Central memory CD8-positive, alpha-beta T cell (primary cell): ENCODE measurements around the gene CPEB1.

Source experiments
- ATAC-seq: fragments of 150-1000 bp; cut with Tn5 transposase; replicated peaks from 2 replicates; pipeline ENCODE4 v1.10.0; 2022; ENCODE audit warnings: mild to moderate bottlenecking, moderate FRiP score, moderate number of reproducible peaks; ENCODE audit not compliant: poor library complexity, severe bottlenecking; ENCODE audit errors: extremely low read depth
- DNase-seq, 2 donors: peaks; one replicate each; pipeline ENCODE4 v3.0.0; 2021; ENCODE audit warnings: low spot score in 2 of 2
- H3K27ac Mint-ChIP-seq: one replicate; pipeline ENCODE4 v1.8.0; 2022; ENCODE audit warnings: low read depth, mild to moderate bottlenecking, moderate library complexity, mixed read lengths
- H3K27me3 Mint-ChIP-seq: one replicate; pipeline ENCODE4 v1.8.0; 2022; ENCODE audit warnings: mixed read lengths
- H3K36me3 Mint-ChIP-seq: one replicate; pipeline ENCODE4 v1.8.0; 2022; ENCODE audit warnings: mild to moderate bottlenecking, moderate library complexity, mixed read lengths; ENCODE audit not compliant: insufficient read depth
- H3K4me1 Mint-ChIP-seq: one replicate; pipeline ENCODE4 v1.8.0; 2022; ENCODE audit warnings: mixed read lengths
- H3K4me3 Mint-ChIP-seq: one replicate; pipeline ENCODE4 v1.8.0; 2022; ENCODE audit warnings: mild to moderate bottlenecking, moderate library complexity, mixed read lengths
- H3K9me3 Mint-ChIP-seq: one replicate; pipeline ENCODE4 v1.8.0; 2022; ENCODE audit warnings: mixed read lengths

Gene CPEB1

GRCh38 chr15:82663186-82663600 is 16.0 kb upstream of the CPEB1 start:
- H3K36me3 Mint-ChIP-seq, result peaks cover 2% of the 10 kb centered on the region
- no peak for ATAC-seq
- no peak overlapping the region for H3K27ac Mint-ChIP-seq
- H3K4me1 Mint-ChIP-seq, result no peaks in the 10 kb centered on the region
- H3K9me3 Mint-ChIP-seq, result no peaks in the 10 kb centered on the region
- peaks cover 90% of the 10 kb centered on the region for H3K27me3 Mint-ChIP-seq
- H3K4me3 Mint-ChIP-seq, result no peak overlapping the region
- DNase-seq, result no peak

DNA sequence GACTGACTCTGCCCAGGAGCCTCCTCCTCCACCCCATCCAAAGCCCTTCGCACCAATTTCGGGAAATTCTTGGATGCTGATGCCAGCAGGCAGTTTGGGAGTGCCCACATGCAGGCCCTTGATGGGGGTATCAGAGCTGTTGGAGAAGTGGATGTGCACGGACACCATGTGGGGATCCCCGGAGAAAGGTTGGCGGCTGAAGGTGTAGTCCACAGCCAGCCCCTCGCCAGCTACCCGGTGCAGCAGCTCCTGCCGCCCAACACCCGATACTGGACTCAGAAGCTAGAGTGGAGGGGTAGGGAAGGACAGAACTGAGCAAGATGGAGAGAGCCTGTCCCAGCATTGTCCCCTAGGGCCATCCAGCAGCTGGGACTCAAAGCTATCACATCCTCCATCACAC is 15.5 kb upstream of the CPEB1 start:
- ATAC-seq (no peak), DNase-seq (no peak)
- Mint-ChIP-seq H3K9me3 (no peaks in the 10 kb centered on the region), H3K27ac (no peak overlapping the region), H3K27me3 (peaks cover 84% of the 10 kb centered on the region), H3K4me1 (no peaks in the 10 kb centered on the region), H3K36me3 (peaks cover 2% of the 10 kb centered on the region), H3K4me3 (no peak overlapping the region)

DNA sequence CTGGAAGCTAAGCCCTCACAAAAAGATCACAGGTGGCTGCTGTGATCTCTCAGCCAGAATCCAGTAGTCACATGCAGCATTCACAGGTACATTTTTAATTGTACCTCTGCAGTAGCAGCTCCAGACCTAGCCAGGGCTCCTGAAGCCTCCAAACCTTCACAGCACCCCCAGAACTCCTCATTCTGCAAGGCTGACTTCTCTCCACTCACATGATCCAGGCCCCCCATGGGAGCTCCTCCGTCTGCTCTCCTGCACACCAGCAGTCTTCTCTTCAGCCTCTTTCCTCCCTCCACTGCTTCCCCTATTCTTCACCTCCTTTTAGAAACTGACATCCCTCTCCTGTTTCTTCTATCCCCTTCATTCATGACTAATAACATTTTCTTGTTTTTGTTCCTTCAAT is 13.2 kb upstream of the CPEB1 start:
- peaks cover 2% of the 10 kb centered on the region for H3K36me3 Mint-ChIP-seq
- H3K9me3 Mint-ChIP-seq, result no peaks in the 10 kb centered on the region
- no peaks in the 10 kb centered on the region for H3K4me1 Mint-ChIP-seq
- DNase-seq, result no peak
- H3K27ac Mint-ChIP-seq, result no peak overlapping the region
- H3K27me3 Mint-ChIP-seq, result peaks cover 82% of the 10 kb centered on the region
- ATAC-seq, result no peak
- no peak overlapping the region for H3K4me3 Mint-ChIP-seq

- Mint-ChIP-seq H3K4me1 (no peaks in the 10 kb centered on the region), H3K27ac (no peak overlapping the region), H3K36me3 (no peaks in the 10 kb centered on the region), H3K4me3 (no peak overlapping the region), H3K9me3 (no peaks in the 10 kb centered on the region), H3K27me3 (peaks cover 83% of the 10 kb centered on the region)
- no peak for ATAC-seq
- no peak for DNase-seq
Measured at GRCh38 chr15:82656641-82657266, 9.6 kb upstream of the CPEB1 start.

DNA sequence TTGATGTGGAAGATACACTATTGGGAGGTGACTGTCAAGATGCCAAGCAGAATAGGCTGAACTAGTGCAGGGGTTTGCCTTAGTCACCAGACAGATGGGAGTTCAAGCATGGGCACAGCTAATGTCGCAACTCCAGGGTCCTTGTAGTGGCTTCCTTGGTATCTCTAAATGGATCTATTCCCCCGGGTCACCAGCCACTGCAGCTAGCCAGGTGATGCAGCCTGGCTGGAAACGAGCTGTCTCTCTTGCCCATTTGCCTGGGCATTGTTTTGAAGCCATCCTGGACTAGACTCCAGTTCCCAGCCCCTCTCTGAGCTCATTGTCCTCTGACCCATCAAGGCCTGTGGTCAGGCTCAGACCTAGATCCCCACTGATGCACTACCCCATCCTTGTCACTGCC is 8.4 kb upstream of the CPEB1 start:
- Mint-ChIP-seq H3K4me1 (no peaks in the 10 kb centered on the region), H3K4me3 (no peak overlapping the region), H3K27me3 (peaks cover 85% of the 10 kb centered on the region), H3K27ac (no peak overlapping the region), H3K9me3 (no peaks in the 10 kb centered on the region), H3K36me3 (no peaks in the 10 kb centered on the region)
- ATAC-seq (no peak), DNase-seq (no peak)

GRCh38 chr15:82653483-82654168 is 6.5 kb upstream of the CPEB1 start:
- Mint-ChIP-seq H3K9me3 (no peaks in the 10 kb centered on the region), H3K27ac (no peak overlapping the region), H3K4me1 (no peaks in the 10 kb centered on the region), H3K36me3 (no peaks in the 10 kb centered on the region), H3K4me3 (no peak overlapping the region), H3K27me3 (peaks cover 84% of the 10 kb centered on the region)
- ATAC-seq, result no peak
- DNase-seq, result no peak

GRCh38 chr15:82651708-82652107 is 4.5 kb upstream of the CPEB1 start:
- DNase-seq (no peak), ATAC-seq (no peak)
- Mint-ChIP-seq H3K9me3 (no peaks in the 10 kb centered on the region), H3K4me3 (no peak overlapping the region), H3K27me3 (peaks cover 85% of the 10 kb centered on the region), H3K4me1 (no peaks in the 10 kb centered on the region), H3K27ac (no peak overlapping the region), H3K36me3 (no peaks in the 10 kb centered on the region)

GRCh38 chr15:82650046-82650670 is 3.0 kb upstream of the CPEB1 start:
- peaks cover 86% of the 10 kb centered on the region for H3K27me3 Mint-ChIP-seq

GRCh38 chr15:82649226-82649999 is 2.2 kb upstream of the CPEB1 start:
- H3K4me1 Mint-ChIP-seq, result no peaks in the 10 kb centered on the region
- ATAC-seq, result no peak
- H3K36me3 Mint-ChIP-seq, result peaks cover 2% of the 10 kb centered on the region
- H3K4me3 Mint-ChIP-seq, result peak overlapping the region; percentile 44
- no peak overlapping the region for H3K27ac Mint-ChIP-seq
- no peak for DNase-seq
- H3K9me3 Mint-ChIP-seq, result no peaks in the 10 kb centered on the region
- H3K27me3 Mint-ChIP-seq, result peaks cover 86% of the 10 kb centered on the region

More at GRCh38 chr15:82650046-82650670, 3.0 kb upstream of the CPEB1 start:
- no peak overlapping the region for H3K4me3 Mint-ChIP-seq
- DNase-seq (no peak), ATAC-seq (no peak)
- H3K36me3 Mint-ChIP-seq, result peaks cover 2% of the 10 kb centered on the region
- no peaks in the 10 kb centered on the region for H3K4me1 Mint-ChIP-seq
- H3K9me3 Mint-ChIP-seq, result no peaks in the 10 kb centered on the region
- H3K27ac Mint-ChIP-seq, result no peak overlapping the region

DNA sequence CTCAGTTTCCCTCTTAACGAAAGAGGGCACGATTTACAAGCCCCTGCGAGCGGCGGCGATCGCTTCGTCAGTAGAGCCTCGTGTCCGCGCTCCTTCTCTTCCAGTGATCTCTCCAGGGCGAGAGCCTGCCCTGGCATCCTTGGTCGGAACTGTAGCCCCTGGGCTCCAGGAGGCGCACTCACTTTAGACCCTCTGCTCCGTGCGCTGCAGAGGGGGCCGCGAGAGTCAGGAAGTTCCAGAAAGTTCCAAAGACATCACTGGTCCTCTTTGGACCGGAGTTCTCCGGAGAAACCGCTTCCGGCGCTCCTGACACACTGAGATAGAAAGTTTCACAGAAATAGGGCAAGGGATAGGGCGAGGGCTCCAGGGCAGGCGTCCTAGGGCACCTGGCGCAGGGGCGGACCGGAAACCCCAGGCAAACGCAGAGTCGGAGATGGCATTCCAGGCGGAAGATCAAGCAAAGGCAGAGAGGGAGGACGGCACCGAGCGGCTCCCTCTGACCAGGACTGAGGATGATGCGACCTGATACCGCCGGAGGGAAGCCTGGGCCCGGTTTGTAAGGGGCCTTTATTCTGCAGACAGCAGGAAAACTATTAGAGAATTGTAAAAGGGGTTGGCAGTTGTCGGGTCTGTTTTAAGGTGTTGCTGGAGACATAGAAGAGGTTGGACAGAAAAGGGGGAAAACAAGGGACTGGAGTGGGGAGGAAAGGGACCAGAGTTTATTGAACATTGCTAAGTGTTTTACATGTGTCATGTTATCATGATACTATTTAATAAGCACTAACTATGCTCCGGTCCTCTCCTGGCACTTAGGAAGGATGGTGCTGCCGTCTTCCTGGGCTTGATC is 1.3 kb upstream of the CPEB1 start:
- ATAC-seq (no peak), DNase-seq (no peak)
- Mint-ChIP-seq H3K36me3 (peaks cover 2% of the 10 kb centered on the region), H3K9me3 (no peaks in the 10 kb centered on the region), H3K27ac (no peak overlapping the region), H3K4me3 (peak overlapping the region; percentile 48), H3K4me1 (no peaks in the 10 kb centered on the region), H3K27me3 (peaks cover 83% of the 10 kb centered on the region)

DNA sequence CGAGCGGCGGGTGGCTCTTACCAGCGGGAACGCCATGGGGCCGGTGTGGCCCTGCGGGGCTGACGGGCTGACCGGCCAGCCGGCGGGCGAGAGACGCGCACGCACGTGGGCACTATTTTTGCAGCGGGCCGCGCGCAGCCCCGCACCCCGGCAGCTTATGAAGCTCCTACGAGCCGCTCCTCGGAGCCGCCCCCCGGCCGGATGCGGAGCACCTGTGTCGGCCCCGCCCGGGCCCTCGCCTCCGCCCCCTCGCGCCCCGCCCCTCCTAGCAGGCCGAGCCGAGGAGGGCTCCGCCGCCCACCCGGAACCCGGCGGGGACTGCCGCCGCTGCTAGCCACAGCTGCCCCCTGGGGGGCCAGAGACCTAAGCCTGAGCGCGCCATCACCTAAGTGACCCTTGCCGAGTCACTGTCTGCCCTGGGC is 683 bp upstream of the CPEB1 start:
- Mint-ChIP-seq H3K4me1 (no peaks in the 10 kb centered on the region), H3K4me3 (peak overlapping the region; percentile 48), H3K27ac (no peak overlapping the region), H3K9me3 (no peaks in the 10 kb centered on the region), H3K27me3 (peaks cover 82% of the 10 kb centered on the region), H3K36me3 (peaks cover 2% of the 10 kb centered on the region)
- DNase-seq, result no peak
- ATAC-seq, result peak; percentile 56
